Lower lobe of right lung (tissue), 2 donors: ENCODE measurements around the gene ZNF121. TPM values are rescaled to one million over a fixed set of nuclear protein-coding genes. Genes with fewer than 3 reads are reported as not detected.

Source experiments
- ATAC-seq, 2 donors: fragments of 200-7000 bp; cut with Tn5 transposase; one replicate each; pipeline ENCODE4 v1.9.1; 2020 to 2022; ENCODE audit warnings: mild to moderate bottlenecking in 2 of 2, moderate library complexity in 2 of 2
- DNase-seq: peaks from one replicate; pipeline ENCODE4 v3.0.0-alpha.2; 2020
- H3K27ac ChIP-seq: fragments of 200-600 bp; one replicate; pipeline ENCODE4 v1.8.0; 2022
- H3K27me3 ChIP-seq: fragments of 200-600 bp; one replicate; pipeline ENCODE4 v1.8.0; 2022; ENCODE audit warnings: low read depth
- H3K36me3 ChIP-seq: fragments of 200-600 bp; one replicate; pipeline ENCODE4 v1.8.0; 2022; ENCODE audit warnings: mild to moderate bottlenecking
- H3K4me1 ChIP-seq: fragments of 200-600 bp; one replicate; pipeline ENCODE4 v1.8.0; 2022
- H3K4me3 ChIP-seq: fragments of 200-600 bp; one replicate; pipeline ENCODE4 v1.8.0; 2022; ENCODE audit warnings: mild to moderate bottlenecking
- H3K9me3 ChIP-seq: fragments of 200-600 bp; one replicate; pipeline ENCODE4 v1.8.0; 2022
- CTCF ChIP-seq: fragments of 200-600 bp; IDR thresholded peaks from one replicate; pipeline ENCODE4 v1.8.0; 2022; ENCODE audit warnings: antibody characterized with exemption, mild to moderate bottlenecking
- intact Hi-C: fragments of 100-400 bp; cut with DNase I; formaldehyde crosslinking; loops from one replicate; pipeline ENCODE4 v1.11.0; 2022
- long read RNA-seq: library from polyadenylated mRNA; unstranded; transcript quantifications from one replicate; pipeline ENCODE4 v2.0.0, GENCODE V29; 2021
- total RNA-seq: library from RNA; stranded (reverse); fragmentation: NEBNext Ultra II Directional; extraction: Animal tissue kit (Norgen Biotek cat#: 25700); gene quantifications from one replicate; pipeline ENCODE4 v1.2.1, GENCODE V29; 2021
- donor health status: DM: no; HTN: yes; CAD: no; lungs with severe emphysema.

Gene ZNF121
- 23.2 TPM for total RNA-seq
- long read RNA-seq, partial matches to known transcripts, result 0 of 4 reads
- long read RNA-seq, other reads (novel, unspliced or antisense), result 4 of 4 reads

- DNase-seq (peak; percentile 91), ATAC-seq (peak; percentile 96 to 98)
- Histone ChIP-seq H3K4me3 (peak within 1 kb of the TSS; percentile 89), H3K4me1 (peaks cover 15% of the 10 kb centered on the region), H3K9me3 (peaks cover 17% of the 10 kb centered on the region), H3K36me3 (peaks cover 1% of the 10 kb centered on the region), H3K27ac (peak within 1 kb of the TSS; percentile 92), H3K27me3 (no peaks in the 10 kb centered on the region)
- intact Hi-C loops, result no loop called here
- TF ChIP-seq CTCF, result no peak
These were observed at the start of gene ZNF121 for GRCh38 chr19:9584073-9584833. ZNF121 (minus strand) TSS chr19:9584504; CDS start chr19:9568097, 16,407 bp downstream.

GRCh38 chr19:9627856-9628255 is 43.6 kb upstream of the ZNF121 start:
- ATAC-seq, result no peak
- Histone ChIP-seq H3K27me3 (no peaks in the 10 kb centered on the region), H3K4me3 (no peak overlapping the region), H3K9me3 (no peaks in the 10 kb centered on the region), H3K27ac (no peak overlapping the region), H3K4me1 (no peaks in the 10 kb centered on the region), H3K36me3 (peaks cover 8% of the 10 kb centered on the region)
- no peak for DNase-seq
- intact Hi-C loops, result loop anchor here (10.0 kb wide), 1 partner anchor 167 kb away; no protein-coding TSS in a partner anchor
- TF ChIP-seq CTCF, result no peak

- ATAC-seq, result no peak
- Histone ChIP-seq H3K4me3 (peak overlapping the region; percentile 68), H3K27ac (no peak overlapping the region), H3K4me1 (peaks cover 21% of the 10 kb centered on the region), H3K36me3 (peaks cover 18% of the 10 kb centered on the region), H3K27me3 (no peaks in the 10 kb centered on the region), H3K9me3 (no peaks in the 10 kb centered on the region)
- intact Hi-C loops, result loop anchor here (10.0 kb wide), 1 partner anchor 172 kb away; no protein-coding TSS in a partner anchor
- TF ChIP-seq CTCF, result no peak
- DNase-seq, result no peak
These were observed 38.2 kb upstream of the ZNF121 start for GRCh38 chr19:9622531-9622930.

GRCh38 chr19:9621156-9622037 is 37.1 kb upstream of the ZNF121 start, which contains the start of gene ZNF561:
ZNF561 (minus strand) TSS chr19:9621232; CDS start chr19:9619456, 1,776 bp downstream.
- no peak for TF ChIP-seq CTCF
- ATAC-seq (peak; percentile 96 to 97), DNase-seq (peak; percentile 89)
- no peaks in the 10 kb centered on the region for H3K9me3 ChIP-seq
- H3K36me3 ChIP-seq, result peaks cover 30% of the 10 kb centered on the region
- no peaks in the 10 kb centered on the region for H3K27me3 ChIP-seq
- H3K4me1 ChIP-seq, result peaks cover 21% of the 10 kb centered on the region
- H3K27ac ChIP-seq, result peak within 1 kb of the TSS; percentile 89
- peak within 1 kb of the TSS; percentile 68 for H3K4me3 ChIP-seq
- intact Hi-C loops, result loop anchor here (10.0 kb wide), 1 partner anchor 173 kb away; no protein-coding TSS in a partner anchor

- peak overlapping the region; percentile 68 for H3K4me3 ChIP-seq
- DNase-seq (no peak), ATAC-seq (peak in 1 of 2 donors; percentile 74)
- no peak for TF ChIP-seq CTCF
- no peaks in the 10 kb centered on the region for H3K9me3 ChIP-seq
- no peaks in the 10 kb centered on the region for H3K27me3 ChIP-seq
- intact Hi-C loops, result loop anchor here (10.0 kb wide), 1 partner anchor 174 kb away; no protein-coding TSS in a partner anchor
- peaks cover 21% of the 10 kb centered on the region for H3K4me1 ChIP-seq
- H3K36me3 ChIP-seq, result peaks cover 36% of the 10 kb centered on the region
- peak overlapping the region; percentile 89 for H3K27ac ChIP-seq
These were observed 36.5 kb upstream of the ZNF121 start for GRCh38 chr19:9620842-9621155.
